HG02943 (cell line): Measurements from ENCODE around the gene NCAPH2.

Experiments
- ATAC-seq: cut with Tn5 transposase; IDR thresholded peaks from one replicate; pipeline ENCODE4 v1.9.1; 2021; ENCODE audit warnings: mild to moderate bottlenecking, low read depth, moderate library complexity; ENCODE audit not compliant: unreplicated experiment

NCAPH2 gene

DNA sequence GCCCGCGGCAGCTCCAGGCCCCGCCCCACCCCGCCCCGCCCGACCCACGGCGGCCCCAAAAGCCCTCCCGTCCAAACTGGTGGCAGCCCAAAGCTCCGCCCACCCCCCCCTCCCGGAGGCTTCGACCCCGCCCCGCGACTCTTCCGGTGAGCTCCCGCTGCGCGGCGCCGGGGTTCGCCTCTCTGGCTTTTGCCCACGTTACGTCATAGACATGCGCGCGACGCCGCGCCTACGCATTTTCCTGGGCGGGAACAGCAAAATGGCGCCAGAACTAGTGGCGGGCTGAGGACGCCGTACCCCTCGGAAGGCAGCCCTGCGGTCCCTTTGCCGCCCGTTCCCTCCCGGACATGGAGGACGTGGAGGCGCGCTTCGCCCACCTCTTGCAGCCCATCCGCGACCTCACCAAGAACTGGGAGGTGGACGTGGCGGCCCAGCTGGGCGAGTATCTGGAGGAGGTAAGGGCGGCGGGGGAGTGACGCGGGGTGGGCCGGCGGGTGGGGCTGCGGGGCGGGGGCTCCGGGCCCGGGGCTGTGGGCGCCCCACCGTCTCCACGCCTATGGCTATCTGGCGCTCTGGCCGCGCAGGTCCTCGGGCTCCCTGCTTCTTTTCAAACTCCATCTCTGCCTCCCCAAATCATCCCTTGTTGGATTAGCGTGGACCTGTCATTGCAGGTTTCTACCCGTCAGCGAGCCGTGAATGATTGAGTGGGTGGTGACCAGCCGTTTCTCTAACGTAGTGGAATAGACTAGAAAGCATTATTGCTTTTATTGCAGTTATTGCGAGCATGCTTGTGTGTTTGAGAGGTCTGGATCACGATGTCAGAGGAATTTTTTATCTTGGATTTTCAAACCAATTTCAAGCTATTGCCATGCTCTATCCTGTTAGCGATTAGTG, at the start of gene NCAPH2:
NCAPH2 (plus strand) TSS at position 234 of the 894 bp plus-strand sequence; CDS start at position 348, 114 bp downstream.
- peak; percentile 69 for ATAC-seq

DNA sequence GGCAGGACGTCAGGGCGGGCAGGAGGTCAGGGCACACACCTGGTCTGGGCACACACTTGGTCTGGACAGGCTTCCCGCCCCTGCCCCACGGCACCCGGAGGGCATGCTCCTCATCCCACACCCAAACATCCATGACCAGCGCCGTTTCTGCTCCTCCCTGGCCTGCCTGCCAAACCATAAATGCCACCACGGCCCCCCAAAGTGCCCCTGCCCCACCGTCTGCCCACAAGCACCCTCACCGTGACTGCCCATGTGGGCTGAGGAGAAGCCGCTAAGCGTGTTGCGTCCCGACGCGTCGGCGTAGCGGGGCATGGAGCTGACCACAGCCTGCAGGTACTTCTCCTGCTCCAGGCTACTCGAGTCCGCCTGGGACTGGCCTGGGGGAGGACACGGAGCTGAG, 49.0 kb upstream of the NCAPH2 start:
- ATAC-seq = no peak

DNA sequence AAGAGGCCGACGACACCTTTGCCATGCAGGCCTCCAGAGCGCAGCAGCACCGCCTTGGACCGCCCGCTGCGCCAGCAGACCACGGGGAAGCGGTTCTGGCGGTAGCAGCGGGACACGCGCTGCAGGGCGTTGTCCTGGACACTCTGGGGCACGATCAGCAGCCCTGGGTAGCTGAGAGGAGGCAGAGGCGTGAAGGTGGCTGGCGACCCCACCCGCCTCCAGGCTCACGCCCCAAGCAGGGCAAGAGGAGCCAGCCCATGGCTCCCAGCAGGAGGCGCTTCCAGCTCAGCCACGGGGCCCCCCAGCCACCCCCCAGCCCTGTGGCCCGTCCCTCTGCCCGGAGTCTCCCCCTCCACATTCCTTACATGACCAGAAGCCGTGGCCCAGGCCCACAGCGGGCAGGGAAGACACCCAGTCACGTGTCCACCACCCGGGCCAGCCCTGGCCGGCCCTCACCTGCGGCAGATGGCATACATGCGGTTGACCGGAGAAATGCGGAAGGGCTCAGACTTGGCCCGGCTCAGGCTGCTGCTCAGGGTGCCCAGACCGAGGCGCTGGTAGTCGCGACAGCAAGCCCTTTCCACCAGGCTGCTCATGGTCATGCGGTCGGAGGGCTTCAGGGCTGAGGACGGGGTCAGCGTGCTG, 48.4 kb upstream of the NCAPH2 start:
- no peak for ATAC-seq

DNA sequence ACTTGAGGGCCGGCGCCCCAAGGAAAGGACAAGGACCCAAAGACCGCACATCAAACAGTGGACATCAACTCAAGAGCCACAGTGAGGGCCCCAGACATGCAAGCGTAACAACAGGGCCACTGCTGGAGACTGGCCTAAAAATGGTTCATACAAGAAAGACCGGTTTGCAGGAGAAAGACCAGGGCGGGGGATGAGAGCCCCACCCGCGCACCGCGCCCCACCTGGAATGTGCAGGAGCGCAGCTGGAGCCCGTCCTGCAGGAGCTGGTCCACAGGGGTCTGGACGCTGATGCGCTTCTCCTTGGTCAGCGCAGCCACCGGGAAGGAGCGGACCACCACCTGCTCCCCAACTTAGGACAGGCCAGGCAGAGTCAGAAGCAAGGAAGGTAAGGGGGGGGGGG, 47.1 kb upstream of the NCAPH2 start:
- ATAC-seq = no peak

DNA sequence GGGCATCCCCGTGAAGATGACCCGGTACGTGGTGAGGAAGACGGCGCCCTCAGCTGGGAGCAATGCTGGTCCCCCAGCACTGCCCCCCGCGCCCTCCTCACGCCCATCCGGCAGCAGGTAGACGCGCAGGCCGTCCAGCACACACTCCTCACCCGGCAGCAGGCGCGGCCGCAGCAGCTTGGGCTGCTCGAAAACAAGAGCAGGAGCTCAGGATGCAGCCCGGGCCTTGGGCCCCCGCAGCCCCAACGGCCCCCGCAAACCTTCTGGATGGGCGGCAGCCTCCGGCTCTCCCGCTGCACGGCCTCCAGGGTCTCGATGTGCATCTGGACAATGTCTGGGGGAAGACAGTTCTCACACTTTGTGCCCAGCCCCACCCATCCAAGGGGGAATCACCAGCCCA, 46.5 kb upstream of the NCAPH2 start:
- no peak for ATAC-seq

DNA sequence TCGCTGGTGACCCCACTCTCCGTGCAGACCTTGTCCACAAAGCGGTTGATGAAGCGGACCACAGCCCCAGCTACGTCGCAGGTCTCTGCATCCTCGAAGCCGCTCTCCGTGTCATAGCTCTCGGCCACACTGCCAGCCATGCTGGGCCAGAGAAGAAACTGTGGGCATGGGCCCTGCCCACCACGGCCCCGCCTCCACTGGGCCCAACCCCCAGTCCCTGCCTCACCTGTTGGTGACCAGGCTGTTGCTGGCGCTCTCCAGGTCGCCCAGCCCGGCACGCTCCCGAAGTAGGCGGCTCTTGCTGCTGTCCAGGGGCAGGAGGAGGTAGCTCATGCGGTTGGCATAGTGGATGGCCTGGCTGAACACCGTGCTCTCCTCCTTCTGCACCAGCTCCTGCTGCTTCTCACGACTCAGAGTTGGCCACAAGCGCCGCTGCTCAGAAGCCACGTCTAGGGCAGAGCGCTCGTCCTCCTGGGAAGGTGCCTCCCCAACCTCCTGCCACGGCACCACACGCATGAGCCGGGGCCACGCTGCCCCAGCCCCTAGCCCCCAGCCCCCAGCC, 46.0 kb upstream of the NCAPH2 start:
- no peak for ATAC-seq

DNA sequence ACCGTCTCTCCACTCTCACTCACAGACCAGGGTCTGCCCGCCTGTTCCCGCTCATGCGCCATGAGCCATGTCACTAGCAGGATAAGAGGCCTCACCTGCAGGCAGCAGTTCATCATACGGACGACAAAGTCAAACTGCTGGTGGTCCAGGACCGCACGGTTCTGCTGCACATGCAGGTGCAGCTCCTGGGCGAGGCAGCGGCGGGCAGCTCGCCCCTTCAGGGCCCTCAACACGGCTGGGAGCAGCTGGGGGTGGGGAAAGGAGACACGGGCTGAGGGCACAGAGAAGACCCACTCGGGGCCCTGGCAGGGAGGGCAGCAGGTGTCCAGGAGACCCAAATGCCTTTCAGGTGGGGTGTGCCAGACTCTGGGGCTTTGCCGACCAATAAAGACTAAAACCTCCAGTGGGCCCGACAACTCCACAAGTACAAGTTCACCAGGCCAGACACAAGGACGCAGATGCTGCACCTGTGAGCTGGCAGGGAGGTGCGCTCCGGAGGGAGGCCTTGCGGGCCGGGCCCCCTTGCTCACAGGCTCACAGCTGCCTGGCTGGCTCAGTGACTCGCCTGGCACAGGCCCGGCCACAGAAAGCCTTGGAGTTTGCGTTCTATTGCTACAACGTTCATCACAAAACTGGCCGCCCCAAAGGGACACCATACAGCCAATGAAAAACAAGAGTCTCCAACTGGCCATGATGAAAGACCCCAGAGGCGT, 44.7 kb upstream of the NCAPH2 start:
- ATAC-seq = no peak

DNA sequence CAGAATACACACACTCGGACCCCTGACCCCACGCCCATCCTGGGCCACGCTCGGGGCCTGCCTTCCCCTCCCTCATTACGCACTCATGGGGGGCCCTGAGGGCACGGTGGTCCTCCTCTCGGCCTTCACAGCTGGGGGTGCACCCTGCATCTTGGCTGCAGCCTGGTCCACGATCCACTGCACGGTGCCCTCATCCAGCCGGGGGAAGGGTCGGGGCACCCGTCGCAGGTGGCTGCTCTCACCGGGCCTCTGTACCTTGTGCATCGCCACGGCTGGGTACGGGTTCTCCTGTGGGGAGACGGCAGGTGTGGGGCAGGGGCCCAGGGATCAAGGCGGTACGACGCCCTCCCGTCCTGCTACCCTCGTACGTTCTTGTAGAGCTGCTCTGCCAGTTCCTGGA, 43.6 kb upstream of the NCAPH2 start:
- no peak for ATAC-seq

DNA sequence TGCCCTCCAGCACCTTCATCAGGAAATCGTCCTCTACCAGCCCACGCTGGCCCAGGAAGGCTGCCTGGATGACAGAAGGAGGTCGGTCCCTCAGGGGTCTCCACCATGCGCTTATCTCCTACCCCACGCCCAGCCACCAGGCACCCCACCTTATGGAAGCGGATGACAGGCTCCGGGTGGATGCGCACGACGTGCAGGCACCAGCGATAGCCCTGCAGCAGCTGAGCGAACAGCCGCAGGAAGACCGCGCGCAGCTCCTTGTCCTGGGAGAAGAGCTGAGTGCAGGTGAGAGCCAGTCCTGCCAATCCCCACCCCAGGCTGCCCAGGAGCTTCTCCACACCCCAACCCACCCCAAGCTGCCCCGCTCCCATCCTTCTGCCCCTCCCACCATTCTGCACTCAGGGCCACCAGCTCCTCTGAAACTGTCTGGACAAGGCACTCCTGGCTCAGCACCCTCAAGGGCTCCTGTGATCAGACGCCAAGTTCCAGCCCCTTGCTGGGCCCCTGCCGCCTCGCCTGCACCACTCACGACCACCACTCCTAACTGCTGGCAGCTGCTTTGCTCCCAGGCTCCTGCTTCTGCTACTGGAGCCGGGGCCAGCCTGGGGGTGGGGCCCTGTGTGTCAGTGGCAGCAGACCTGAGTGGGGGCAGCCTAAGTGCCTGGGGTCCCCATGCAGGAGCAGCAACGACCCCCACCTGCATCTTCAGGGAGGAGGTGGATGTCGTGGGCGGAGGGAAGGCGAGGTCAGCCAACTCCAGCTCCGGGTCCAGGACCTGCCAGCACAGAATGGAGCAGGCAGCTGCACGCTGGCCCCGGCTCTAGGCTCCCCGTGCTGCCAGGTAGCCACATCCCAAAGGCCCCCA, 42.7 kb upstream of the NCAPH2 start:
- no peak for ATAC-seq

DNA sequence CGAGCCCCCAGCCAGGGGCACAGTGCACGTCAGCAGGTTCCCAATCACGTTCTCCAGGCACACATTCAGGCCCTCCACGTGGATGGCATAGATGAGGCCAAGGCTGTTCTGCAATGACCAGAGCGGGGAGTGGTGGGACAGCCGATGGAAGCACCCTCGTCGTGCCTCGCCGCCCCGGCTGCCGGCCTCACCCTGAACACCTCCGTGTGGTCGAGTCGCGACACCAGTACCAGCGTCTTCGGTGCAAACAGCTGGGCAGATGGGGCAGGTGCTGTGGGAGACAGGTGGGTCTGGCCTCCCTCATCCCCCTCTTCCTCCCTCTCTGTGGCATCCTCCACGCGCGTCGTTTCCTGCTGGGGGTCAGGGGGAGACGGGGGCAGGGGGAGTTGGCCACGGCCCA, 40.7 kb upstream of the NCAPH2 start:
- no peak for ATAC-seq

DNA sequence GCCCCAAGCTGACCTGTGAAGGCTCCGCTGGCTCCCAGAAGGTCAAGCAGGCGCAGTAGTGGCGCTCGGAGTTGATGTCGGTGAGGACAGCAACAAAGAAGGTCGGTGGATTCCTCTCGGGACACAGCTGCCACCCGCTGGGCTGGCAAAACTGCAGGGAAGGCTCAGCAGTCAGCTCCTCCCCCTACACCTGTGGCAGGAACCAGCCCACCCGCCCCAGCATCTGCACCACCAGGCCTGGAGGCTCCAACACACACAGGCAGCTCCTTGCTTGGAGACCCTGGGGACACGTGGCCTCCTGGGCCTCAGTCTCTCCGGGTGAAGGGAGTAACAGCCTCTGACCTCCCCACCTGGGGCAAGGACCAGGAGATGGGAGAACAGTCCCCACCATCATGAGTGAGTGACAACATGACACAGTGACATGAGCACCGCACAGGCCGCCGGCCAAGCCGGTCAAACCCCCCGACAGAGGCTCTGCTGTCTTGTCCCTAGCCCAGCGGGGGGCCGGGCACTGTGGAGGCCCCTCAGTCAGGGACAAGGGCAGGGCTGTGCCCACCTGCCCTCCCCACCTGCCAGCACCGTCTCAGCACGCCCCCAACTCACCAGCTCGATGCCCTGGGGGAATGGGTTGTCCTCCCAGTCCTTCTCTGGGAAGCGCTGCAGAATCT, 40.1 kb upstream of the NCAPH2 start:
- no peak for ATAC-seq

DNA sequence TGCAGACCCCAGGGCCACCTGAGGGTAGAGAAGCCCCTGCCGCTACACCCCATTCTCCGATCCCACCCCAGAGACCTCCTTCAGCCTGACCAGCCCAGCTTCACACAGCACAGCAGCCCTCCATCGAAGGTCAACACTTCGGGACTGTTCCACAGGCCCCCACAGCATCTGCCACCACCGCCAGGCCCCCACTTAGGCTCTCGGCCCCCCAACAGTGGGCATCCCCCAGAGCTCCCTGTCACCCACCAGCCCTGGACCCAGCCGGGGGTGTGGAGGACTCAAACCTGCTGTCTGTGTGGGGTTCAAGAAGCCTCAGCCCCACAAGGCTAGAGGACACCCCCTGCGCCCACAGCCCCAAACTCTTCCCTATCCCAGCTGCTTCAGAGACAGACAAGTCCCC, 39.4 kb upstream of the NCAPH2 start:
- no peak for ATAC-seq

DNA sequence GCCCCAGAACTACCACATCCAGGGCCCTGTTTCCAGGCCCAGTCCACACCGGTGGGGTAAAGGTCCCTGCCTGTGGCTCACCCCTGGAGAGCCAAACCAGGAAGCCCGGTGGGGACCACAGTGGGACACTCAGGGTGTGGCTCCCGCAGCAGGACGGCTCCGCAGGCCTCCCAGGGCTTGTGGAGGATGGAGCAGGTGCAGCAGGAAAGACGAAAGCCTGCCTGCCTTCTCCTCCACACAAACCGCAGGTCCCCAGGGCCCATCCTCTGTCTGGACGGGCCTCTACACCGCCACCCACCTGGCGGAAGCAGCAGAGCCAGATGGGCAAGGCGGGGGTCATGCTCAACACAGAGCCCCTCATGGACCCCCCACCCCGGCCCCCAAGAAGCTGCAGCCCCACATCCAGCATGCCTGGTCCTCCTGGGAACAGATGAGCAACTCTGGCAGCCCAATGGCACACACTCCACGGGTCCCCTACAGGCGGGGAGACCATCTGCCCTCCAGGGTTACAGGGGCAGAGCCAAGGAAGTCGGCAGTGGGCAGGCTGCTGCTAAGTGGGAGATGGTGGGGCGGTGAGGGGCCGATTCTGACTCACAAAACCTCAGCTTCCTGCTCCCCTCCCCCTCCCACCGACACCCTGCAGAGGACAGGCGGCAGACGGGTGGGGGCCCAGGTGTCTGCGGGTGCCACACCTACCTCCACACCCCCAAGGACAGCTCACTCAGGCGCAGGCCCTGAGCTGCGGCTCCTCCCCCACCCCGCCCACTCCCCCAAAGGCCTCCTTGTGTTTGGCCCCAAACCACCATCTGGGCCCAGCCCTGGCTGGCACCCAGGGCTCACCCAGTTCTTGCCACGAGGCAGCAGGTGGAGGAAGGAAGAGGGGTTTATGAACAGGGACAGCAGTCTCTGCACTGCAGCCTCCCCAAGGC, 38.4 kb upstream of the NCAPH2 start:
- peak; percentile 56 for ATAC-seq

DNA sequence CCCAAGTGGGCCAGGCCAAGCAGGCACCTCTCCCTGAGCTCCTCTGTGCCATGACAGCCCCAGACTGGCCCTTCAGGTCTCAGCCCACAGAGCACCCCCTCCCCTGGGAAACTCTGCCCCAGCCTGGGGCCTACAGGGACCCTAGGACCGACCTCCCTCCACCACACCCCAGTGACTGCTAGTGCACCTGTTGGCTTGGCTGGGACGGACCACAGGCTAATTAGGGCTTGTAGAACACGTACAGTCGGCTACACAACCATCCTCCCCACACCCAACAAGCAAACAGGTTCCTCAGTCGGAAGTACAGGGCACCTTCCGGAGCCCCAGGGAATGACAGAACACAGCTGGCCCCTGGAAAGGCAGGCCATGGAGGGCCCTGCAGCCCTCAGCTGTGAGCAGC, 37.5 kb upstream of the NCAPH2 start:
- no peak for ATAC-seq

DNA sequence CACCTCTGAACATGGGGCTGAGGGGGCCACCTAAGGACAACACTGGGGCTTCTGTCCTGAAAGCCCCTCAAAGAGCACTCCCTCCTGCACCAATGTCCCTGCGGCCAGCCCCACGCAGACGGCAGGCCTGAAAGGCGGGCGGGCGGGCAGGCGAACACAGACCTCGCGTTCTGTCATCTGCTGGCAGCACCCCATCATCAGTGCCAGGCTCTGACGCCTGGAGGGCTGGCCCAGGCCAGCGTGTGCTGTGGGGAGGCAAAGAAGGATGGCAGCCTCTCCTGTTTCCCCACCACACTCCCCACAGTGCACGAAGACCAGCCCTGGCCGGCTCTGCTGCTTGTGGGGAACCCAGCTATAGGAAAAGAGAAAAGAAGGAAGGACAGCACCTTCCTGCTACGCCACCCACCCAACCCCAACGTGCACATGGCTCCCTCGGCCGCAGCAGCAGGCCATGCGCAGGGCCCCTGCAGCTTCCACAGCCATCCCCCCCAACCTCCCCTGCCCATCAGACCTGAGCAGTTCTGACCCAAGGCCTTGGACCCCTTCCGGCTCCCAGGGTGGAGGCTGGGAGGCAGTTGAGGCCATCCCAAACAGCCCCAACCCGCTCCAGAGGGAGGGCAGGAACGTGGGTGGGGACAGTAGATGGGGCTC, 36.7 kb upstream of the NCAPH2 start:
- ATAC-seq = no peak

DNA sequence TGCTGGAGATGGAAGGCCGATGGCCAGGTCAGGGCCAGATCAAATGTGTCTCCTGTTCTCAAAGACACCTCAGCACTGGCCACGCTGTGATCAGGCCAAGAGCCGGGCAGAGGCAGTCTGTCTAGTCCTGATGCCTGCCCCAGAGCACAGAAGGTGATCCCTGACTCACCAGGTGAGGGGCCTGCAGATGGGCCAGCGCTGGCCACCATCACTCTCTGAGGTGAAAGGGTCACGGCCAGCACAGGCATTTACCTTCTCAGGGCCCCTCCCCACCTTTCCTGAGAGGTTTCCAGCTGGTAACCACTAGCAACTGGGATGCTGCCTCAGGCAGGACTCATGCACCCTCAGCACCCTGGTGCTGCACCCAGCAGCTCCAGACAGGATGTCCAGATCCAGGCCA, 36.1 kb upstream of the NCAPH2 start:
- ATAC-seq = no peak

DNA sequence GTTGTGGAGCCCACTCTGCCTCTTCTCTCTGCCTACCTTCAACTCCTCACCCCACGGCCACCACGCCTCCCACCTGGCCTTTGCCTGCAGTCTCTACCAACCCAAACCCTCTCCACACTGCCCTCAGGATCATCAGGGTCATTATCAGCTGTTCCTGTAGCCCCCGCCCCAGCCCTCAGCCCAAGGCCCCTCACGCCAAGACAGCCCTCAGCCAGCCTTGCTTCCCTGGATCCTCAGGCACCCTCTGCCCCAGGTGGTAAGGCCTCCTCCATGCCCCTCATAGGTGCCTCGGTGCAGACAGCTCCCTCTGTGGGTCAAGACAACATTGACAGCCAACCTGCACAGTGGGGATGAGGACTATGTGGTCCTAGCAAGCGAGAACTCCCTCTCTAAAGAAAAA, 34.9 kb upstream of the NCAPH2 start:
- no peak for ATAC-seq
